SKM-1 (cell line): ENCODE results near the gene CORO7.

Experiments used
- DNase-seq: peaks from one replicate; lab custom pipeline; 2025; ENCODE audit not compliant: unreplicated experiment; lab: John Stamatoyannopoulos, UW

CORO7 gene

DNA sequence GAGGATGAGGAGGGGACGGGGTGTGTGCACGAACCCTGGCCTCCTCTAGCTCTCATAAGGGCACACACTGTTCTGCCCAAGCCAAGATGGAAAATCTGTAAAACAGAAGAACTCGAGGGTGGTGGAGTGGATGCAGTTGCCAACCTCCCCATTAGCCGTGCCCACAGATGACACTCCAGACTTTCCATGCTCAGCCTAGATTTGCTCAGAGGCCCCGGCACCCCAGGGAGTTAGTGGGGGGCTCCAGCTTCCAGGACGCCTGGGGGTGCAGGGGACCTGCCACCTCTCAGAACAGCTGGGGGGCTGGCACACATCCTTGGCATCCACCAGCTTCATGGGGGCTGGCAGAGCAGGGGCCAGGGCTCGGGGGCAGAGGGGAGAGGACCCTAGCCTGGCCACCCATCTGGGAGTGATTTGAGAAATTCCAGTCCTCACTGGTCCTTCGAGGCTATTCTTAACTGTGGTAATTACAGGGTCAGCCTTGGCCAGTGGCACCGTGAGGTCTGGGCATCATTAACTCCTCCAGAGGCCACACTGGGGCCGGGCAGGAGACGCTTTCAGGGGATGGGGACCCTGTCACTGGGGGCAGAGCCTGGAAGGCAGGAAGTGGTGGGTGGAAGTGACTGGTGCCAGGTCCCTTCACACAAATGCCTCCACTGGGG lies 30.5 kb downstream of the CORO7 start:
- DNase-seq = no peak

DNA sequence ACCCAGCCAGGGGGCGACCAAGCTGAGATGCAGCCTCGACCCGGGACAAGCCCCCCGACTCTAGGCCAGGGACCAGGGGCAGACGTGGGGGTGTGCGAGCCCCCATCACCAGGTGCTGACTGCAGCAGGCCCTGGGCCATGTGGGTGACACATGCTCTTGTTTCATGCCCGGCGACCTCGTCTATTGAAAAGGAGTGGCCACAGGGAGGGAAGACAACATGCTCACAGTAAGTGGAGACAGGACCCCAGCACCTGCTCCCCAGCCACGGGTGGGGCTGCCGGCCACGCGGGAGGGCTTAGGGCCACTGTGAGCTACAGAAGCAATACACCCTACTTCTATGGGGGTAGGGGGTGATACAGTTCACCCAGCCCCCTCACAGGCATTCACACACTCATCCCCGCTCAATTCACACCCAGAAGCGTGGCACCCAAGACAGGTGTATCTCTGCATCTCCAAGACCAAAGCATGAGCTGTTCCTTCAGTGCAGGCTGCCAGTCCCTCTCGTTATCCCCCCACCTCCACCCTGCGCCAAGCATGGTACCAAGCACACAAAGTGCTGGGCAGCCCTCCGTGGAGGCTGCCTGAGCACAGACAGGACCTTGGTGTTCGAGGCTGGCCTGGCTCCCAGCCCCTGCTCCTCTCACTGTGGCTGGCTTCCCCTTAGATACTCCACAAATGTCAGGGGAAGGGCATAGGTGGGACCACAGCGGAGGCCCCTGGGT lies 31.2 kb downstream of the CORO7 start:
- DNase-seq = no peak

- DNase-seq = no peak
Observed at GRCh38 chr16:4384509-4384942, 31.9 kb downstream of the CORO7 start.

- no peak for DNase-seq
Observed at GRCh38 chr16:4383591-4384444, 32.6 kb downstream of the CORO7 start.

GRCh38 chr16:4382795-4383357 lies 33.5 kb downstream of the CORO7 start:
- DNase-seq = no peak

DNA sequence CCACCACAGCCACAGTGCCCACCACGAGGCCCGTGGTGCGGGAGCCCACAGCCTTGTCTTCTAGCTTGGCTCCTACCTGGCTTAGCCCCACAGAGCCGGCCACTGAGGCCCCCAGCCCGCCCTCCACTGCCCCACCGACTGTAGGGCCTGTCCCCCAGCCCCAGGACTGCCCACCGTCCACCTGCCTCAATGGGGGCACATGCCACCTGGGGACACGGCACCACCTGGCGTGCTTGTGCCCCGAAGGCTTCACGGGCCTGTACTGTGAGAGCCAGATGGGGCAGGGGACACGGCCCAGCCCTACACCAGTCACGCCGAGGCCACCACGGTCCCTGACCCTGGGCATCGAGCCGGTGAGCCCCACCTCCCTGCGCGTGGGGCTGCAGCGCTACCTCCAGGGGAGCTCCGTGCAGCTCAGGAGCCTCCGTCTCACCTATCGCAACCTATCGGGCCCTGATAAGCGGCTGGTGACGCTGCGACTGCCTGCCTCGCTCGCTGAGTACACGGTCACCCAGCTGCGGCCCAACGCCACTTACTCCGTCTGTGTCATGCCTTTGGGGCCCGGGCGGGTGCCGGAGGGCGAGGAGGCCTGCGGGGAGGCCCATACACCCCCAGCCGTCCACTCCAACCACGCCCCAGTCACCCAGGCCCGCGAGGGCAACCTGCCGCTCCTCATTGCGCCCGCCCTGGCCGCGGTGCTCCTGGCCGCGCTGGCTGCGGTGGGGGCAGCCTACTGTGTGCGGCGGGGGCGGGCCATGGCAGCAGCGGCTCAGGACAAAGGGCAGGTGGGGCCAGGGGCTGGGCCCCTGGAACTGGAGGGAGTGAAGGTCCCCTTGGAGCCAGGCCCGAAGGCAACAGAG lies 34.2 kb downstream of the CORO7 start:
- no peak for DNase-seq

GRCh38 chr16:4381072-4381934 lies 35.1 kb downstream of the CORO7 start:
- no peak for DNase-seq

DNA sequence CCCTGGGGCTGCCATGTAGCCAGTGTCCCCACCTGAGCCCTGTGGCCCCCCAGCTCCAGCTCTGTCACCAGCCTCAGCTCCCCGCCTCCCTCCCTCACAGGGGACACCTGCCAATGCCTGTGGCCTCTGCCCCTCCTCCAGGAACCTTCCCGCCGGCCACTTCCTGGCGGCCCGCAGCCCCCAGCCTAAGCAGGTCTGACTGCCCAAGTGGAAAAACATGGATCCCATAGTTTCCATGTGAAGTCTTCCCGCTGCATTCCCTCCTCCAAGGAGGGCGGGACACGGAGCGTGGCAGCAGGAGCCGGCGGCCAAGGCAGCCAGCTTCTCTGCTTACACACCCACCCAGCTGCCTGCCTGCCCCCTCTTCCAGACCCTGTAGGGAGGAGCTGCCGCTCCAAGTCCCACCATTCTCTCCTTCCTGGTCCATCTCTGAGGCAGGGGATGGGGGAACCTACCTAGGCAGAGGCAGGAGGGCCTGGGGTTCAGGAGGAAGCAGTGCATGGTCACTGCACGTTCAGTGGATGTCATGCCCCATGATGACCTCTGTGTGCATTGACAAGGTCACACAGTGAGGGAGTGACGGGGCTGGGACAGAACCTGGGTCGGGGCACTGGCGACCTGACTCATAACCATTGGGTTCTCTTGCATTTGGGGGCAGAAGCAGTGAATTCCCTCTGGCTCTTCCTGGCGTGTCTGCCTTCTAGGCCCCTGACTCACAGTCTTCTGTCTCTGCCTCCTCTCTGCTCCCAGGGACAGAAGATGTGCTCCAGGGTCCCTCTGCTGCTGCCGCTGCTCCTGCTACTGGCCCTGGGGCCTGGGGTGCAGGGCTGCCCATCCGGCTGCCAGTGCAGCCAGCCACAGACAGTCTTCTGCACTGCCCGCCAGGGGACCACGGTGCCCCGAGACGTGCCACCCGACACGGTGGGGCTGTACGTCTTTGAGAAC lies 36.0 kb downstream of the CORO7 start:
- DNase-seq = no peak

GRCh38 chr16:4378999-4379690 lies 37.3 kb downstream of the CORO7 start:
- DNase-seq = no peak

GRCh38 chr16:4378161-4378666 lies 38.2 kb downstream of the CORO7 start:
- DNase-seq = no peak

DNA sequence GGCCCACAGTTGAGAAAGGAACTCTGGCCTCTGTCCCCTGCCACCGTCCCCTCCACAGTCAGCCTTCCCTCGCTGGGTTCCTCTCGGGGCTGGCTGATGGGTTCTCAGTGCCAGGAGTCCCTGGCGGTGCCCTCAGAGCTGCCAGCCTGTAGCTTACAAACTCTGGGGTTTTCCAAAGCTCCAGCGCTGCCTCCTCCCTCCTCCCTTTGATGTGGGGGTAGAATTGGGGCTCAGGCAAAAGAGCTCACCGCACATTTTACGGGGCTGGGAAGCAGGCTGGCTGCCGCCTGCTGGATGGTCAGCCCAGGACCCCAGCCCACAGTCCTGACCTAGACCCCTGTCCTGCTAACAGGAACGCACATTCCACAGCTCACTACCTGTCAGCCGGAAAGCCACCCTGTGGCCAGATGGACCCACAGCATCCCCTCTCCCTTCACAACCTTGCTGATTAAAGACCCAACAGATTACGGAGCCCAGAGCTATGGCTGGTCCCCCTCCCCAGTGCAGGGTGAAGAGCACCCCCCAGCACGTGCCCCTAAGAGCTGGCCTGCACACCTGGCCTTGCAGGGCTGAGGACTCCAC lies 38.7 kb downstream of the CORO7 start:
- DNase-seq = no peak

DNA sequence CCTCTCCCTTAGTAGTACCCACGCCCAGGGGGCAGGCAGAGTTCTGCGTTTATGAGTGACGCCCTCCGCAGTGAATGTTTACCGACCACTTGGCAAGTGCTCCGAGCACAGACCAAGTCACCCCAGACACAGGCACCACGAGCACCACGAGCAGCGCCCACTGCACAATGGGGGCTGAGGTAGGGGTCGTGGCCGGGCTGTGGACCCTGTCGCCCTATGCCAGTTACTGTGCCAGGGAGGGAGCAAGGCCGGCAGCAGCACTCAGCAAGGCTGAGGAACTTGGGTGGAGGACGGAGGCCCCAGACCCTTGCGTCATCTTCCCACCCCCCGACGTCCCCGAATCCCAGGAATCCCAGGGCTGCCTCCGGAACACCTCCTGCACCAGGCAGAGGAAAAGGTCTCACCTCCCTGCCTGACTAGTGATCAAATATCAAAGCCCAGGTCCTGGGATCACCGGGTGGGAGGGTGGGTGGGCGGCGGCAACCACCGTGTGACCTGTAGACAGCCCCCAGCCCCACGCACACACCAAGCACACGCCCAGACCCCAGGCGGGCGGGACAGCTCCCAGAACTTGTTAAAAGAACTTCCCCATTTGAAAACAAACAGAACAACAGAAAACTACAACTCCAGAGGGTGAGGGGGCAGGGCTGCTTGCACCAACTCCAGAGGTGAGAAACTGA lies 39.4 kb downstream of the CORO7 start:
- DNase-seq = no peak

DNA sequence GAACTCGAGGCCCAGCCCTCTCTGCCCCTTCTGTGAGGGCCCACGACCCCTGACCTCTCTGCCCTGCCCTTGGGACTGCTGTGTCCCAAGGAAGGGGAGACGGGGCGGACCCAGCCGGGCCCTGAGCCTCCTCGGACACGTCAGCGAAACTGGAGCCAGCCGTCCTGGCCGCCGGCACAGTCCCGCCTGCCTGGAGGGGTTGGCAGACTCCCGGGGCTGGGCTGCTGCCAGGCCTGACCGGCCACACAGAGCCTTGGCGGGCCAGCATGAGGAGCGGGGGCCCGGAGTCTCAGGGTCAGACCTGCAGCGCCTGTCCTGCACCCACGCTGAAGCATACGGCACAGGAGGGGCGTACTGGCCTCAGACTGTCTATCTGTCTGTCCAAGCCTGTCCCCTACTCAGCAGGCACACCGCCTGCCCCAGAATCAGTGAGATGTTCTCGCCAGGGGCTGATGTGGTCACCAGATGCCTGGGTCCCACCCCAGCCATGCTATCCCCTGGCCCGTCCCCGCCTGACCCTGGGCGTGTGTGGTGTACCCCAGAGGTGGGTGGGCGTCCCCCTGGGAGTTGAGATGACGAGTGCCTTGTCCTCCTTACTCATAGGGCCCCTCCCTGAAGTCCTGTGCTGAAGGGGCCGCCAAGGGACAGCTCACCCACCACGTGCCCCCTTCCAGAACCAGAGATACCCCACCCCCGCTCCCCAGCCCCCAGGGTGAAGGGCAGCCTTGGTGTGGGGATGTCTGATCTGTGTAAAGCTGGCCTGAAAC lies 40.1 kb downstream of the CORO7 start:
- no peak for DNase-seq

DNA sequence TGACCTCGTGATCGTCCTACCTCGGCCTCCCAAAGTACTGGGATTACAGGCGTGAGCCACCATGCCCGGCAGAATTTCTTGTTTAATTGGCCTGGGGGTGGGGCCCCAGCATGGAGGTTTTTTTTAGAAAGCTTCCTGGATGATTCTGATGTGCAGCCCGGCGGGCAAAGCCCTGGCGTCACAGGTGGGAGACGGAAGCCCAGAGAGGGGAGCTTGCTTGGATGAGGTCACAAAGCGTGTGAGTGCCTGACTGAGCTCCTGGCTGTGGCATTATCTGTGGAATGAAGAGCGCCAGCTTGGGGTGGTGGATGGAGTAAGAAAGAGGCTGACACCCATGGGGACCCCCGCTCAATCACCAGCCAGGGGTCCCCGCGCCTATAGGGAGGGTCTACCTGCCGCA lies 40.7 kb downstream of the CORO7 start:
- no peak for DNase-seq

GRCh38 chr16:4373909-4374742 lies 42.3 kb downstream of the CORO7 start:
- DNase-seq = no peak
